ENCODE results near the gene GIPC1. TPM values are rescaled to one million over a fixed set of nuclear protein-coding genes. Genes with fewer than 3 reads are reported as not detected.
"Not testable (repeated sequence)": the region's sequence is repeated elsewhere in the genome, so short reads cannot be mapped to it uniquely, and the experiment has no call there.

The GIPC1 gene
- total and polyA plus RNA-seq, 2 donors (not counting 1 experiment from before 2014, with no cell fraction given) = 57.3 to 129 TPM

GRCh38 chr19:14544047-14544446 is 48.1 kb upstream of the GIPC1 start:
- Histone ChIP-seq H3K4me3 (replicated peaks in 1 of 4; ENCODE audit: control extremely low read depth in 1 of 4, insufficient read depth in 1 of 4, low read depth in 3 of 4, low read length in 4 of 4) (no peak overlapping the region), H3K27me3 (ENCODE audit: control insufficient read depth, insufficient read depth, low read length) (no peaks in the 10 kb centered on the region), H3K27ac (ENCODE audit: insufficient read depth, low read length) (no peak overlapping the region), H2AFZ (ENCODE audit: low read length) (no peak overlapping the region), H3K36me3 (ENCODE audit: control insufficient read depth, insufficient read depth, low read length) (no peaks in the 10 kb centered on the region), H3K4me2 (ENCODE audit: extremely low read depth, insufficient read depth, low read length) (no peak overlapping the region), H3K4me1 (ENCODE audit: control insufficient read depth, extremely low read depth, insufficient read depth, low read length) (no peaks in the 10 kb centered on the region), H4K20me1 (ENCODE audit: control insufficient read depth, extremely low read depth, insufficient read depth, low read length) (no peaks in the 10 kb centered on the region), H3K9me3 (ENCODE audit: control insufficient read depth, insufficient read depth, low read depth, low read length) (no peaks in the 10 kb centered on the region), H3K9ac (ENCODE audit: insufficient read depth, low read length) (no peak overlapping the region), H3K79me2 (ENCODE audit: control insufficient read depth, insufficient read depth, low read length) (peaks cover 2% of the 10 kb centered on the region)
- DNase-seq (ENCODE audit: low read depth in 2 of 2) = peak in 1 of 2 donors; percentile 14
- no peak for TF ChIP-seq CTCF (conservative IDR thresholded peaks at IDR 0.05 in 1 of 2, IDR thresholded peaks at IDR 0.05 in 1 of 2; ENCODE audit: low read depth in 1 of 2, low read length in 2 of 2)

- DNase-seq (ENCODE audit: low read depth in 2 of 2) = peak in 1 of 2 donors; percentile 32
- no peaks in the 10 kb centered on the region for H3K27me3 ChIP-seq (ENCODE audit: control insufficient read depth, insufficient read depth, low read length)
- no peaks in the 10 kb centered on the region for H3K4me1 ChIP-seq (ENCODE audit: control insufficient read depth, extremely low read depth, insufficient read depth, low read length)
- no peaks in the 10 kb centered on the region for H3K9me3 ChIP-seq (ENCODE audit: control insufficient read depth, insufficient read depth, low read depth, low read length)
- no peak overlapping the region for H3K9ac ChIP-seq (ENCODE audit: insufficient read depth, low read length)
- peaks cover 2% of the 10 kb centered on the region for H3K79me2 ChIP-seq (ENCODE audit: control insufficient read depth, insufficient read depth, low read length)
- no peaks in the 10 kb centered on the region for H4K20me1 ChIP-seq (ENCODE audit: control insufficient read depth, extremely low read depth, insufficient read depth, low read length)
- no peak overlapping the region for H3K27ac ChIP-seq (ENCODE audit: insufficient read depth, low read length)
- H3K4me2 ChIP-seq (ENCODE audit: extremely low read depth, insufficient read depth, low read length) = no peak overlapping the region
- no peak for TF ChIP-seq EZH2 (IDR thresholded peaks at IDR 0.05; ENCODE audit: low read length, missing control alignments)
- no peak for TF ChIP-seq CTCF (conservative IDR thresholded peaks at IDR 0.05 in 1 of 2, IDR thresholded peaks at IDR 0.05 in 1 of 2; ENCODE audit: low read depth in 1 of 2, low read length in 2 of 2)
- no peak overlapping the region for H3K4me3 ChIP-seq (replicated peaks in 1 of 4; ENCODE audit: control extremely low read depth in 1 of 4, insufficient read depth in 1 of 4, low read depth in 3 of 4, low read length in 4 of 4)
- no peak overlapping the region for H2AFZ ChIP-seq (ENCODE audit: low read length)
- H3K36me3 ChIP-seq (ENCODE audit: control insufficient read depth, insufficient read depth, low read length) = no peaks in the 10 kb centered on the region
These were observed 46.9 kb upstream of the GIPC1 start for GRCh38 chr19:14542711-14543328.

GRCh38 chr19:14541979-14542378 is 46.1 kb upstream of the GIPC1 start:
- H3K4me1 ChIP-seq (ENCODE audit: control insufficient read depth, extremely low read depth, insufficient read depth, low read length); H3K27me3 ChIP-seq (ENCODE audit: control insufficient read depth, insufficient read depth, low read length); H3K9me3 ChIP-seq (ENCODE audit: control insufficient read depth, insufficient read depth, low read depth, low read length); H3K9ac ChIP-seq (ENCODE audit: insufficient read depth, low read length); H3K79me2 ChIP-seq (ENCODE audit: control insufficient read depth, insufficient read depth, low read length); DNase-seq (ENCODE audit: low read depth in 2 of 2); H4K20me1 ChIP-seq (ENCODE audit: control insufficient read depth, extremely low read depth, insufficient read depth, low read length); H3K36me3 ChIP-seq (ENCODE audit: control insufficient read depth, insufficient read depth, low read length); H3K27ac ChIP-seq (ENCODE audit: insufficient read depth, low read length); H2AFZ ChIP-seq (ENCODE audit: low read length); H3K4me3 ChIP-seq (replicated peaks in 1 of 4; ENCODE audit: control extremely low read depth in 1 of 4, insufficient read depth in 1 of 4, low read depth in 3 of 4, low read length in 4 of 4); H3K4me2 ChIP-seq (ENCODE audit: extremely low read depth, insufficient read depth, low read length): not testable (repeated sequence)
